OCI-LY1 (cell line): ENCODE measurements around the gene CTSV.

Experiments used
- CTCF ChIP-seq: fragments of 200-600 bp; sonication (generic), shearing (Covaris generic); IDR thresholded peaks from 2 replicates; pipeline ENCODE4 v1.5.1; 2017; ENCODE audit warnings: mild to moderate bottlenecking, antibody characterized with exemption, low read length, moderate library complexity, mixed read lengths
- EZH2 ChIP-seq: fragments of 200-600 bp; sonication (generic), shearing (Covaris generic); IDR thresholded peaks from 2 replicates; pipeline ENCODE4 v1.8.0; 2017; ENCODE audit warnings: borderline replicate concordance, mixed run types, mild to moderate bottlenecking, antibody characterized with exemption, low read length, moderate library complexity, mixed read lengths

GRCh38 chr9:97076238-97076637 is 37.3 kb upstream of the CTSV start:
- no peak for TF ChIP-seq CTCF
- no peak for TF ChIP-seq EZH2
